SK-N-SH (cell line): ENCODE results near the gene ANKRD9. TPM values are rescaled to one million over a fixed set of nuclear protein-coding genes. Genes with fewer than 3 reads are reported as not detected.

Source experiments
- CTCF ChIA-PET: fragments of 300-600, 350-600 bp; formaldehyde crosslinking; extraction: SDS; loops from one replicate; lab custom pipeline; 2021; lab: Yijun Ruan, JAX
- POLR2A ChIA-PET: fragments of 350-600 bp; sonication (Branson Sonifier 250); formaldehyde crosslinking; extraction: SDS; loops from one replicate; lab custom pipeline; 2020; ENCODE audit warnings: antibody characterized with exemption, inconsistent platforms; lab: Yijun Ruan, JAX
- DNase-seq: peaks from one replicate; pipeline ENCODE4 v3.0.0; 2012
- H2AFZ ChIP-seq: fragments of 200-600 bp; sonication (generic); 2 replicates; pipeline ENCODE4 v1.8.1; 2016; ENCODE audit warnings: antibody characterized with exemption, mild to moderate bottlenecking, low read depth
- H3F3A ChIP-seq: fragments of 200-600 bp; sonication (generic); replicated peaks from 2 replicates; pipeline ENCODE3; 2016; ENCODE audit warnings: antibody characterized with exemption, mild to moderate bottlenecking; ENCODE audit not compliant: insufficient read depth
- H3K27ac ChIP-seq, 2 experiments: fragments of 200-500 bp in 1 of 2; fragments of 200-600 bp in 1 of 2; sonication (Bioruptor generic) in 1 of 2; sonication (generic), shearing (Covaris generic) in 1 of 2; 2 replicates each; pipeline versions ENCODE4 v1.5.1 to v1.6.1; 2014 to 2016; ENCODE audit warnings: low read depth in 2 of 2, inconsistent platforms in 1 of 2, low read length in 1 of 2, mild to moderate bottlenecking in 1 of 2, mixed read lengths in 1 of 2
- H3K27me3 ChIP-seq: fragments of 200-600 bp; sonication (generic), shearing (Covaris generic); 2 replicates; pipeline ENCODE4 v1.6.1; 2016; ENCODE audit warnings: mixed run types; ENCODE audit not compliant: insufficient read depth
- H3K36me3 ChIP-seq, 2 experiments: fragments of 200-500 bp in 1 of 2; fragments of 200-600 bp in 1 of 2; sonication (Bioruptor generic) in 1 of 2; sonication (generic) in 1 of 2; replicated peaks in 1 of 2; 2 replicates each; pipeline versions ENCODE3 to v1.5.1; 2014 to 2016; ENCODE audit warnings: low read length in 1 of 2, mild to moderate bottlenecking in 1 of 2; ENCODE audit not compliant: insufficient read depth in 2 of 2, control insufficient read depth in 1 of 2
- H3K4me1 ChIP-seq, 2 experiments: fragments of 200-500 bp in 1 of 2; fragments of 200-600 bp in 1 of 2; sonication (Bioruptor generic) in 1 of 2; sonication (generic), shearing (Covaris generic) in 1 of 2; 2 replicates each; pipeline versions ENCODE4 v1.5.1 to v1.6.1; 2014 to 2016; ENCODE audit warnings: low read depth in 1 of 2, low read length in 1 of 2, mixed run types in 1 of 2; ENCODE audit not compliant: insufficient read depth in 2 of 2, control insufficient read depth in 1 of 2
- H3K4me2 ChIP-seq: fragments of 200-600 bp; sonication (generic), shearing (Covaris generic); 2 replicates; pipeline ENCODE4 v1.6.1; 2017; ENCODE audit warnings: mixed run types
- H3K4me3 ChIP-seq, 2 experiments: fragments of 200-500 bp in 1 of 2; fragments of 200-600 bp in 1 of 2; sonication (Bioruptor generic) in 1 of 2; sonication (generic), shearing (Covaris generic) in 1 of 2; 2 replicates each; pipeline versions ENCODE4 v1.5.1 to v1.8.1; 2014 to 2016; ENCODE audit warnings: low read depth in 2 of 2, inconsistent platforms in 1 of 2, low read length in 1 of 2, mild to moderate bottlenecking in 1 of 2, mixed read lengths in 1 of 2, moderate library complexity in 1 of 2
- H3K79me2 ChIP-seq: fragments of 200-600 bp; sonication (generic); 2 replicates; pipeline ENCODE4 v1.8.1; 2017; ENCODE audit warnings: mild to moderate bottlenecking; ENCODE audit not compliant: insufficient read depth
- H3K9ac ChIP-seq: fragments of 200-600 bp; sonication (generic); 2 replicates; pipeline ENCODE4 v1.6.1; 2017; ENCODE audit warnings: mixed run types
- H3K9me2 ChIP-seq: fragments of 200-600 bp; sonication (generic); 2 replicates; pipeline ENCODE4 v1.6.1; 2017; ENCODE audit warnings: mixed run types
- H3K9me3 ChIP-seq: fragments of 200-600 bp; sonication (generic); 2 replicates; pipeline ENCODE4 v1.6.1; 2017; ENCODE audit warnings: mixed run types, mild to moderate bottlenecking, moderate library complexity
- H4K20me1 ChIP-seq: fragments of 200-600 bp; sonication (generic); 2 replicates; pipeline ENCODE4 v1.6.1; 2017; ENCODE audit warnings: mild to moderate bottlenecking, mixed run types; ENCODE audit not compliant: insufficient read depth
- CHD2 ChIP-seq: fragments of 150-350 bp; IDR thresholded peaks from 2 replicates; pipeline ENCODE4 v1.6.1; 2018; ENCODE audit warnings: low read length; ENCODE audit not compliant: partially characterized antibody
- FOSL2 ChIP-seq: IDR thresholded peaks from 2 replicates; pipeline ENCODE4 v1.4.0; 2012; ENCODE audit warnings: low read depth, mild to moderate bottlenecking, moderate library complexity, borderline replicate concordance
- GABPA ChIP-seq: IDR thresholded peaks from 2 replicates; pipeline ENCODE4 v1.4.0; 2012; ENCODE audit warnings: low read depth, mild to moderate bottlenecking
- GATA2 ChIP-seq: sonication (generic); formaldehyde crosslinking; IDR thresholded peaks from 2 replicates; pipeline ENCODE4 v1.5.0; 2020; ENCODE audit warnings: mild to moderate bottlenecking, missing genetic modification reagents
- JUND ChIP-seq: IDR thresholded peaks from 2 replicates; pipeline ENCODE4 v1.4.0; 2012
- MEF2A ChIP-seq: IDR thresholded peaks from 2 replicates; pipeline ENCODE4 v1.4.0; 2012; ENCODE audit warnings: low read depth, borderline replicate concordance
- MXI1 ChIP-seq: IDR thresholded peaks from 2 replicates; pipeline ENCODE4 v1.6.1; 2012; ENCODE audit warnings: mild to moderate bottlenecking, low read depth, low read length, improper control_type of control experiment
- NFIC ChIP-seq: IDR thresholded peaks from 2 replicates; pipeline ENCODE4 v1.4.0; 2012; ENCODE audit warnings: borderline replicate concordance
- NRF1 ChIP-seq: IDR thresholded peaks from 2 replicates; pipeline ENCODE4 v1.6.1; 2012; ENCODE audit warnings: low read depth, mild to moderate bottlenecking, low read length
- POLR2AphosphoS5 ChIP-seq: IDR thresholded peaks from 2 replicates; pipeline ENCODE4 v1.6.1; 2012; ENCODE audit warnings: low read depth, low read length
- RAD21 ChIP-seq: IDR thresholded peaks from 2 replicates; pipeline ENCODE4 v1.6.1; 2012; ENCODE audit warnings: mild to moderate bottlenecking, low read length
- RFX5 ChIP-seq: IDR thresholded peaks from 2 replicates; pipeline ENCODE4 v1.6.1; 2012; ENCODE audit warnings: mild to moderate bottlenecking, improper control_type of control experiment, low read length
- RXRA ChIP-seq: IDR thresholded peaks from 2 replicates; pipeline ENCODE4 v1.4.0; 2012; ENCODE audit warnings: low read depth, mild to moderate bottlenecking, borderline replicate concordance
- SMC3 ChIP-seq: IDR thresholded peaks from 2 replicates; pipeline ENCODE4 v1.6.1; 2012; ENCODE audit warnings: low read depth, low read length, improper control_type of control experiment
- TCF12 ChIP-seq: IDR thresholded peaks from 2 replicates; pipeline ENCODE4 v1.4.0; 2012
- YY1 ChIP-seq: IDR thresholded peaks from 2 replicates; pipeline ENCODE4 v1.4.0; 2012; ENCODE audit warnings: low read depth, mild to moderate bottlenecking
- WGBS: methylation state at CpG from one replicate; pipeline ENCODE4 v1.1.6; 2017; ENCODE audit warnings: low lambda C conversion rate; 5-methylcytosine and 5-hydroxymethylcytosine counted together
- polyA plus RNA-seq, 3 experiments: library from polyadenylated mRNA; depleted of rRNA; stranded (reverse); fragments of >200 nt; gene quantifications; 2 replicates each; pipeline ENCODE4 v1.2.3, GENCODE V29; 2012
- TF ChIP-seq, protein P1 (sequence below): fragments of 200-600 bp; sonication (generic); IDR thresholded peaks from 2 replicates; pipeline ENCODE4 v1.6.1; 2017; ENCODE audit warnings: antibody characterized with exemption, mild to moderate bottlenecking, moderate library complexity
- TF ChIP-seq, protein P2 (sequence below): IDR thresholded peaks from 2 replicates; pipeline ENCODE4; 2012
- TF ChIP-seq, protein P3 (sequence below): IDR thresholded peaks from 2 replicates; pipeline ENCODE4 v1.4.0; 2012; ENCODE audit warnings: low read depth
- TF ChIP-seq, protein P4 (sequence below): IDR thresholded peaks from 2 replicates; pipeline ENCODE4 v1.6.1; 2012; ENCODE audit warnings: mild to moderate bottlenecking, low read depth, low read length, moderate library complexity
- TF ChIP-seq, protein P5 (sequence below): IDR thresholded peaks from 2 replicates; pipeline ENCODE4 v1.4.0; 2012; ENCODE audit warnings: low read depth, borderline replicate concordance

The ANKRD9 gene
- polyA plus RNA-seq, 1 of the 3 experiments (the other 2 are of a cell fraction) = 21.3 TPM

DNA sequence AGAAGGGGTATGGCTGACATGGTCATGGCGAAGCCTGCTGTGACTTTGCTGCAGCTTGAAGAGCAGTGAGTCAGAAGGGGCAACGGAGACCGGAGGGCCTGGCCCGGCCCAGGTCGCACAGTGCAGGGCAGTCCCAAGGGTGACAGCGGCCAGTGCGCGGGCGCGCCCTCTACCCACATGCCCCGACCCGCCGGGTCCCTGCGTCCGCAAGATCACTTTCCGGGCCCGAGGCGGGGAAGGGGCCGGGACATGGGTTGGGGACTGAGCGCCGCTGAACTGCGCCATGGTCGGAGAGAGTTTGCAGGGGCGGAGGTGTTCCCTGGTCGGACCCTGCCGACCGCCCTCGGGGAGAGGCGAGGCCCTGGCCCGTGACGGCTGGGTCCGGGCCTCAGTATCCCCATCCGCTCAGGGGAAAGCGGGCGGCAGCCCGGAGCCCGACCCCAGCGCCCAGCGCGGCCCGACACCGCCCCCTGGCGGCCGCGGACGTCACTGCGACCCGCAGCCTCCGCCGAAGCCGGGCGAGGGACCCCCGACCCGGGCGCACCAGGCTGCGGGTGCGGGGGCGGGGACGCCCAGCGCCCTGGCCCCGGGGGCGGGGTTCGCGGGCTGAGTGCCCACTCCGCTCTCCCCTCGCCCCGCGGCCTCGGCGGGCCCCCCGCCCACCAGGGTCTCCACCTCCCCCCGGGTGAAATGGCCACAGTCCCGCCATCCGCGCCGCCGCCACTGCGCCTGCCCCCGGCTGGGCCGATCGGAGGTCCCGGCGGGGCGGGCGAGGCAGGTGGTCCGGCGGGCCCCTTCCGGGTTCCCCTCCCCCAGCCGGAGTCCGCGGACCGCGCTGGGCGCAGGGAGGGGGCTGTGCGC, 7.2 kb upstream of the ANKRD9 start (continued):
- TF ChIP-seq, protein P1, sequence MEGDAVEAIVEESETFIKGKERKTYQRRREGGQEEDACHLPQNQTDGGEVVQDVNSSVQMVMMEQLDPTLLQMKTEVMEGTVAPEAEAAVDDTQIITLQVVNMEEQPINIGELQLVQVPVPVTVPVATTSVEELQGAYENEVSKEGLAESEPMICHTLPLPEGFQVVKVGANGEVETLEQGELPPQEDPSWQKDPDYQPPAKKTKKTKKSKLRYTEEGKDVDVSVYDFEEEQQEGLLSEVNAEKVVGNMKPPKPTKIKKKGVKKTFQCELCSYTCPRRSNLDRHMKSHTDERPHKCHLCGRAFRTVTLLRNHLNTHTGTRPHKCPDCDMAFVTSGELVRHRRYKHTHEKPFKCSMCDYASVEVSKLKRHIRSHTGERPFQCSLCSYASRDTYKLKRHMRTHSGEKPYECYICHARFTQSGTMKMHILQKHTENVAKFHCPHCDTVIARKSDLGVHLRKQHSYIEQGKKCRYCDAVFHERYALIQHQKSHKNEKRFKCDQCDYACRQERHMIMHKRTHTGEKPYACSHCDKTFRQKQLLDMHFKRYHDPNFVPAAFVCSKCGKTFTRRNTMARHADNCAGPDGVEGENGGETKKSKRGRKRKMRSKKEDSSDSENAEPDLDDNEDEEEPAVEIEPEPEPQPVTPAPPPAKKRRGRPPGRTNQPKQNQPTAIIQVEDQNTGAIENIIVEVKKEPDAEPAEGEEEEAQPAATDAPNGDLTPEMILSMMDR = peak; percentile 64
- peak; percentile 64 for TF ChIP-seq MXI1
- TF ChIP-seq, protein P2, sequence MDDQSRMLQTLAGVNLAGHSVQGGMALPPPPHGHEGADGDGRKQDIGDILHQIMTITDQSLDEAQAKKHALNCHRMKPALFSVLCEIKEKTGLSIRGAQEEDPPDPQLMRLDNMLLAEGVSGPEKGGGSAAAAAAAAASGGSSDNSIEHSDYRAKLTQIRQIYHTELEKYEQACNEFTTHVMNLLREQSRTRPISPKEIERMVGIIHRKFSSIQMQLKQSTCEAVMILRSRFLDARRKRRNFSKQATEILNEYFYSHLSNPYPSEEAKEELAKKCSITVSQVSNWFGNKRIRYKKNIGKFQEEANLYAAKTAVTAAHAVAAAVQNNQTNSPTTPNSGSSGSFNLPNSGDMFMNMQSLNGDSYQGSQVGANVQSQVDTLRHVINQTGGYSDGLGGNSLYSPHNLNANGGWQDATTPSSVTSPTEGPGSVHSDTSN = no peak
- no peak for TF ChIP-seq FOSL2
- TF ChIP-seq NFIC = no peak
- peak; percentile 71 for TF ChIP-seq SMC3
- TF ChIP-seq POLR2AphosphoS5 = no peak
- no peak for TF ChIP-seq GABPA
- TF ChIP-seq RXRA = no peak
- TF ChIP-seq, all 33 proteins: peak for 6

DNA sequence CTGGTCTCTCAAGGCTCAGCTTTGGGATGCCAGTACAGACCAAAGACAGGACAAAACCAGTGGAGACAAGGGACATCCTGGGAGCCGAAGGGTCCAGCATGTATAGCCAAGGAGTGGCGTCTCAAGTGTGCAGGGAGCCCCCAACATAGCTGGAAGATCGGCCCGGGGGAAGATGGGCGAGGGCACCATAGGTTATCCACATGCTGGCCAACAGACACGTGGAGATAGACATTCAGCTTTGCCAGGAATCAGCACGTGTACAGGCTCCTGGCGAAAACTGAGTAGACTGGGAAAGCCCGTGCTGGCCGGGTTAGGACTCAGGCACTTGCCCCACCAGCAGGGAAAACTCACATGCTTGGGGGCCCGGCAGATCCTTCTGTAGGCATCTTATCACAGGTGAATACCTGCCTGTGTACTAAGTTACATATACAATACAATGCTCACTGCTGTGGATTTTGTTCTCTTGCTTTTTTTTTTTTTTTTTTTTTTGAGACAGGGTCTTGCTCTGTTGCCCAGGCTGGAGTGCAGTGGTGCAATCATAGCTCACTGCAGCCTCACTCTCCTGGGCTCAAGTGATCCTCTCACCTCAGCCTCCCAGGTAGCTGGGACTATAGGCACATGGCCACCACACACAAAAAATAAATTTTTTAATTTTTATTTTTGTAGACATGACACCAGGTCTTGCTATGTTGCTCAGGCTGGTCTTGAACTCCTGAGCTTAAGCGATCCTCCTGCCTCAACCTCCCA, 5.6 kb upstream of the ANKRD9 start:
- no peaks in the 10 kb centered on the region for H3K9me3 ChIP-seq
- no peaks in the 10 kb centered on the region for H3K9me2 ChIP-seq
- peaks cover 3% of the 10 kb centered on the region for H3F3A ChIP-seq
- no peak overlapping the region for H2AFZ ChIP-seq
- H3K4me2 ChIP-seq = no peak overlapping the region
- 80% methylated on average over 9 of the region's 12 CpGs for WGBS
- no peaks in the 10 kb centered on the region for H4K20me1 ChIP-seq
- H3K79me2 ChIP-seq = no peaks in the 10 kb centered on the region
- H3K27me3 ChIP-seq = no peaks in the 10 kb centered on the region
- no peak for DNase-seq
- ChIA-PET CTCF (interaction anchor here (1.1 to 4.5 kb wide), 6 partner anchors 9 to 97 kb away, joined by 3 to 75 read pairs (median 3); no protein-coding TSS in a partner anchor), POLR2A (no interaction called here)
- H3K9ac ChIP-seq = no peak overlapping the region
- H3K36me3 ChIP-seq = no peaks in the 10 kb centered on the region
- H3K4me1 ChIP-seq = peaks cover 0 to 11% of the 10 kb centered on the region in 2 experiments; a peak in 1 of 4 replicates
- TF ChIP-seq, protein P3, sequence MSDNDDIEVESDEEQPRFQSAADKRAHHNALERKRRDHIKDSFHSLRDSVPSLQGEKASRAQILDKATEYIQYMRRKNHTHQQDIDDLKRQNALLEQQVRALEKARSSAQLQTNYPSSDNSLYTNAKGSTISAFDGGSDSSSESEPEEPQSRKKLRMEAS = no peak
- TF ChIP-seq TCF12 (no peak), RFX5 (no peak), SMC3 (no peak), JUND (no peak), GATA2 (CRISPR knock-in tag) (no peak), RAD21 (no peak), POLR2AphosphoS5 (no peak), MEF2A (no peak), NRF1 (no peak), CHD2 (no peak), YY1 (no peak), FOSL2 (no peak)
- TF ChIP-seq, protein P4, sequence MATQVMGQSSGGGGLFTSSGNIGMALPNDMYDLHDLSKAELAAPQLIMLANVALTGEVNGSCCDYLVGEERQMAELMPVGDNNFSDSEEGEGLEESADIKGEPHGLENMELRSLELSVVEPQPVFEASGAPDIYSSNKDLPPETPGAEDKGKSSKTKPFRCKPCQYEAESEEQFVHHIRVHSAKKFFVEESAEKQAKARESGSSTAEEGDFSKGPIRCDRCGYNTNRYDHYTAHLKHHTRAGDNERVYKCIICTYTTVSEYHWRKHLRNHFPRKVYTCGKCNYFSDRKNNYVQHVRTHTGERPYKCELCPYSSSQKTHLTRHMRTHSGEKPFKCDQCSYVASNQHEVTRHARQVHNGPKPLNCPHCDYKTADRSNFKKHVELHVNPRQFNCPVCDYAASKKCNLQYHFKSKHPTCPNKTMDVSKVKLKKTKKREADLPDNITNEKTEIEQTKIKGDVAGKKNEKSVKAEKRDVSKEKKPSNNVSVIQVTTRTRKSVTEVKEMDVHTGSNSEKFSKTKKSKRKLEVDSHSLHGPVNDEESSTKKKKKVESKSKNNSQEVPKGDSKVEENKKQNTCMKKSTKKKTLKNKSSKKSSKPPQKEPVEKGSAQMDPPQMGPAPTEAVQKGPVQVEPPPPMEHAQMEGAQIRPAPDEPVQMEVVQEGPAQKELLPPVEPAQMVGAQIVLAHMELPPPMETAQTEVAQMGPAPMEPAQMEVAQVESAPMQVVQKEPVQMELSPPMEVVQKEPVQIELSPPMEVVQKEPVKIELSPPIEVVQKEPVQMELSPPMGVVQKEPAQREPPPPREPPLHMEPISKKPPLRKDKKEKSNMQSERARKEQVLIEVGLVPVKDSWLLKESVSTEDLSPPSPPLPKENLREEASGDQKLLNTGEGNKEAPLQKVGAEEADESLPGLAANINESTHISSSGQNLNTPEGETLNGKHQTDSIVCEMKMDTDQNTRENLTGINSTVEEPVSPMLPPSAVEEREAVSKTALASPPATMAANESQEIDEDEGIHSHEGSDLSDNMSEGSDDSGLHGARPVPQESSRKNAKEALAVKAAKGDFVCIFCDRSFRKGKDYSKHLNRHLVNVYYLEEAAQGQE = no peak
- TF ChIP-seq, protein P5, sequence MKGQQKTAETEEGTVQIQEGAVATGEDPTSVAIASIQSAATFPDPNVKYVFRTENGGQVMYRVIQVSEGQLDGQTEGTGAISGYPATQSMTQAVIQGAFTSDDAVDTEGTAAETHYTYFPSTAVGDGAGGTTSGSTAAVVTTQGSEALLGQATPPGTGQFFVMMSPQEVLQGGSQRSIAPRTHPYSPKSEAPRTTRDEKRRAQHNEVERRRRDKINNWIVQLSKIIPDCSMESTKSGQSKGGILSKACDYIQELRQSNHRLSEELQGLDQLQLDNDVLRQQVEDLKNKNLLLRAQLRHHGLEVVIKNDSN = no peak
- H3K4me3 ChIP-seq = no peak overlapping the region
- H3K27ac ChIP-seq = no peak overlapping the region
